ENCODE measurements around the gene HELZ.

The HELZ gene

GRCh38 chr17:67058036-67058435 lies 187.0 kb downstream of the HELZ start:
- no peak for DNase-seq (ENCODE audit: extremely low spot score, insufficient read length, low read depth)
- no peak for FAIRE-seq

GRCh38 chr17:67056746-67057490 lies 188.1 kb downstream of the HELZ start:
- FAIRE-seq (no peak), DNase-seq (ENCODE audit: extremely low spot score, insufficient read length, low read depth) (no peak)

DNA sequence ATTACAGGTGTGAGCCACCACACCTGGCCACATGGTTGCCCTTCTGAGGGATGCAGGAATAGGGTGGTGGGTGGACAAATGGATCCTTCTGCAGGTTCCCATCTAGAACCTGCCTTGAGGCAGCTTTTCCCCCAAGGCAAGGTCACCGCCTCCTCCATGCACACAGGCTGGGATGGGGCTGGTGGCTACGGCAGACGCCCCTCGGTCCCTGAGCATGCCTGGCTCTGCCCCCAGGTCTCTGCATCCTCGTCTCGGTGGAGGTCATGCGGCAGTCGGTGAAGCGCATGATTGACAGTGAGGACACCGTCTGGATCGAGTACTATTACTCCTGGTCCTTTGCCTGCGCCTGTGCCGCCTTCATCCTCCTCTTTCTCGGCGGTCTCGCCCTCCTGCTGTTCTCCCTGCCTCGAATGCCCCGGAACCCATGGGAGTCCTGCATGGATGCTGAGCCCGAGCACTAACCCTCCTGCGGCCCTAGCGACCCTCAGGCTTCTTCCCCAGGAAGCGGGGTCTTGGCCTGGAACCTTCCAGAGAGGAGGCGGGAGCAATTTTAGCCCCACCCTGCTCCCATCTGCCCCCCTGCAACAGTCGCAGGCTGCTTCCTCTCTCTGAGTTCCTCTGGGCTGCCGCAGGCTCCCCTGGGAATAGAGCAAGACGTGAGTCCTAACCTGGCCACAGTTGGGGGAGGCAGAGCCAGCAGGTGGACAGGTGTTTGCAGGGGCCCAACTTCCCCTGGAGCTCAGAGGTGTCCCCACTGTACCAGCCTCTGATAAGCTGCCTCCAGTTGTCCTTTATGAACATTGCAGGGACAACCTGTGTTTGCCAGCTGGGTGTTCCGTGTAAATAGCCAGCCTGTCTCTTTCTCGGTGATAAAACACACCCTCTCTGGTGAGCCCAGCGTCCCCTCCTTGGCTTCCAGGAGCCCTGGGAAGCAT lies 188.9 kb downstream of the HELZ start:
- no peak for FAIRE-seq
- no peak for DNase-seq (ENCODE audit: extremely low spot score, insufficient read length, low read depth)

GRCh38 chr17:67055041-67055443 lies 190.0 kb downstream of the HELZ start:
- no peak for DNase-seq (ENCODE audit: extremely low spot score, insufficient read length, low read depth)
- no peak for FAIRE-seq

DNA sequence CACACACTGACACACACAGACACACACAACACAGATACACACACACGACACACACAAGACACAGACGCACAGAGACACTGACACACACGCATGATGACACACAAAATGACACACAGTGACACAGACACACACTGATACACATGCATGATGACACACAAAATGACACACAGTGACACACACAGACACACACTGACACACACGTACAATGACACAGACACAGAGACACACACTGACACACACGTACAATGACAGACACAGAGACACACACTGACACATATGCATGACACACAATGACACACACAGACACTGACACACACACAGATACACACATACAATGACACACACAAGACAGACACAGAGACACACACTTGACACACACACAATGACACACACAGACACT lies 190.4 kb downstream of the HELZ start:
- no peak for FAIRE-seq
- no peak for DNase-seq (ENCODE audit: extremely low spot score, insufficient read length, low read depth)

- FAIRE-seq: no peak
- no peak for DNase-seq (ENCODE audit: extremely low spot score, insufficient read length, low read depth)
These were observed 190.9 kb downstream of the HELZ start for GRCh38 chr17:67054011-67054591.

DNA sequence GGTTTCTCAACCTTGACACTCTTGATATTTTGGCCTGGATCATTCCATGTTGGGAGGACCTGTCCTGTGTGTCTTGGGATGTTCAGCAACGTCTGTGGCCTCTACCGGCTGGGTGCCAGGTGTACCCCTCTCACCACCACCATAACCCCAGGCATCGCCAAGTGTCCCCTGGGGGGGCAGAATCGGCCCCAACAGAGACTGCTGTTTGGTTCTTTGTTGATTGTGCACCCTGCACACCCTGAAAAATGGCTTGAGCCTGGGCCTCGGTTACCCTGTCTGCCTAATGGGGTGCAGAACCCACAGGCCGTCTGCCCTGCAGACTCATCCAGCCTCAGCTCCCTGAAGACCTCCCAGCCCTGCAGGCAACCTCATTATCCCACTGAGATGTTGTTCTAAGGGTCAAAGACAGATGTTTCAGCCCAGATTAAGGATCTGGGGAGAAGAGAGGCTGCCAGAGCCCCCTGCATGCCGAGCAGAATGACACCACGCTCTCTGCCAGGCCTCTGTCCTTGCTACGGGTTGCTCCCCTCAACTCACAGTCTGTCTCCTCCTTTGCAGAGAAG lies 191.5 kb downstream of the HELZ start:
- no peak for FAIRE-seq
- no peak for DNase-seq (ENCODE audit: extremely low spot score, insufficient read length, low read depth)

DNA sequence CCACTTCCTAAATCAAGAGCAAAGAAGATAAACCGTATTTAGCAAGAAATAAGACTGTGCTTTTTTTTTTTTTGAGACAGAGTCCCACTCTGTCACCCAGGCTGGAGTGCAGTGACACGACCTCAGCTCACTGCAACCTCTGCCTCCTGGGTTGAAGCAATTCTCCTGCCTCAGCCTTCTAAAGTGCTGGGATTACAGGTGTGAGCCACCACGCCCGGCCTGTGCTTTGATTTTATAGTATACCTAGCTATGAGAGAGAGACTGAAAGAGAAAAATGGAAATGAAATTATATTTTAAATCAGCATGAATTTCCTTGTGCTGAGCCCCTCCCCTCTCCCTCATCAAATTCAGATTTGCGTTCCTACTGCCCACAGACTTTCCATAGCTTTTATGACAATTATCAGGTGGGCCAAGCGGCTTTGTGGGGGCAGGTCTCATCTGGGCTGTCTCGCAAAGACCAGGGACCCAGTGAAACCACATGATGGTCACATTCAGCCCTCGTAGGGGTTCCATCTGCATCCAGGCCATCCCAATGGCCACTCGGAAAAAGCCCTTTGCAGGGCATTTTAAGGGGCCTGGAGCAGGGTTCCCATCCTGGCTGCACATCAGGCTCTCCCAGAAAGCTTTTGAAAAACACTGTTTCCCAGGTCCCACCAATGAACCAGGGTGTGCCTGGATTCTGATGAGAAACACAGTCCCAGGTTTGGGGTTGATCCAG lies 192.1 kb downstream of the HELZ start:
- FAIRE-seq (no peak), DNase-seq (ENCODE audit: extremely low spot score, insufficient read length, low read depth) (no peak)

DNA sequence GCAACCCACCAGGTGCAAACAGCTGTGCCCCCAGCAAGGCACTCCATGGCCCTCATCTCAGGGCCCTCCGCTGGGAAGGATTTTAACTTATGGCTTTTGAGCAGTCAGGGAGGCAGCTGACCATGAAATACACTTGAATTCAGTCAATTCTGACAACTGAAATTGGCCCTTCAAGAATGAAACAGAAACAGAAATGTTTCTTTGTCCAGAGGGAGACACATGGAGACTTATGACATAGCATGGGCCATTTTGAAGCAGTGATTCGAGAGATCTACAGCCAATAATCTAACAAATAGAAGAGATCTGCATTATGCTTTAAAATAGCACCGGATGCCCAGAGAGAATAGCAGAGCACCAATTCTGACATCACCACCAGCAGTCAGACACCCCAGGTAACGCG lies 193.2 kb downstream of the HELZ start:
- FAIRE-seq: no peak
- DNase-seq (ENCODE audit: extremely low spot score, insufficient read length, low read depth): no peak

GRCh38 chr17:67051155-67051538 lies 193.8 kb downstream of the HELZ start:
- FAIRE-seq (no peak), DNase-seq (ENCODE audit: extremely low spot score, insufficient read length, low read depth) (no peak)

- DNase-seq (ENCODE audit: extremely low spot score, insufficient read length, low read depth): no peak
- FAIRE-seq: no peak
These were observed 194.4 kb downstream of the HELZ start for GRCh38 chr17:67050471-67051154.

- FAIRE-seq (no peak), DNase-seq (ENCODE audit: extremely low spot score, insufficient read length, low read depth) (no peak)
These were observed 194.9 kb downstream of the HELZ start for GRCh38 chr17:67050066-67050465.

GRCh38 chr17:67049025-67049739 lies 195.8 kb downstream of the HELZ start:
- DNase-seq (ENCODE audit: extremely low spot score, insufficient read length, low read depth) (no peak), FAIRE-seq (no peak)

DNA sequence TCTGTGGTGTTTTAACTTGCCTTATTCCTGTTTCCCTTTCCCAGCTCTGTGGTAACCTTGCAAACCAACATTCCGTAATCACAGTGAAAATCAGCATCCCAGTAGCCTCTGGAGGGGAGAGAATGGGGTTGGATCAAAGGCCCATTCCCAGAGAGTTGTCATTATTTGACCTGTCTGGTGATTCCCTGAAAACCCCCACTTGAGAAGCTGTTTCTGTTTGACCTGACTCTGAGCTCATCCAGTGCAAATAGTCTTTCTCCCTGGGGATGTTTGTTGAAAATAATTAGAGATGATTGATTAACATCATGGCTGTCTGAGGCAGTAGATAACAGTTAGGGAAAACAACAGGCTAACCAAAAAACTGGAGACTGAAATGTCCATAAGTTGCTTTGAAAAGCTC lies 197.6 kb downstream of the HELZ start:
- DNase-seq (ENCODE audit: extremely low spot score, insufficient read length, low read depth) (no peak), FAIRE-seq (no peak)

GRCh38 chr17:67046398-67046797 lies 198.6 kb downstream of the HELZ start:
- FAIRE-seq: no peak
- DNase-seq (ENCODE audit: extremely low spot score, insufficient read length, low read depth): no peak

- FAIRE-seq (no peak), DNase-seq (ENCODE audit: extremely low spot score, insufficient read length, low read depth) (no peak)
These were observed 200.1 kb downstream of the HELZ start for GRCh38 chr17:67044940-67045339.

- no peak for DNase-seq (ENCODE audit: extremely low spot score, insufficient read length, low read depth)
- FAIRE-seq: no peak
These were observed 200.8 kb downstream of the HELZ start, which contains the start of gene CACNG1 for GRCh38 chr17:67044016-67044772. CACNG1 (plus strand) TSS chr17:67044554; CDS start chr17:67044661, 107 bp downstream.

DNA sequence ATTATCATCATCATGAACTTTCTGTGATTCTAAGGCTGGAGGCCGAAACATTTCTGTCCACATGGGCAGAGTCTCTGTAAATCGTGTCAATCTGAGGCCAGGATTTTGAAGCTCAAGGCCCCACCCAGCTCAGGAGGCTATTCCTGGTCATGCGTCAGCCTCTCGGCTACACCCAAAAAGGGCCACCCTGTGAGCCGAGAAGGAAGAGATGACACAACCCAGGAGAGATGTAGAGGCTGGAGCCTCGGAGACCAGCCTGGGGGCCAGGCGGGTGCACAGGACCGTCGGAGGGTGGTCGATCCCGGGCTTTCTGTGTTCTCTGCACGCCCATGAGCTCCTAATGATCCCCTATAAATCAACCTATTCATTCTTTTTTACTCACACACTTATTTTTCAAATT lies 201.7 kb downstream of the HELZ start:
- FAIRE-seq: no peak
- DNase-seq (ENCODE audit: extremely low spot score, insufficient read length, low read depth): no peak
